Mucosa of stomach (tissue), 1 donor: ENCODE data around the gene TRIM29.

ENCODE experiments used
- H3K27me3 ChIP-seq: one replicate; pipeline ENCODE4 v1.7.0; 2013; ENCODE audit warnings: mild to moderate bottlenecking, low read length; ENCODE audit not compliant: control insufficient read depth, insufficient read depth
- H3K36me3 ChIP-seq: one replicate; pipeline ENCODE4 v1.7.0; 2013; ENCODE audit warnings: low read length; ENCODE audit not compliant: control insufficient read depth, insufficient read depth
- H3K4me1 ChIP-seq: one replicate; pipeline ENCODE4 v1.7.0; 2013; ENCODE audit warnings: mild to moderate bottlenecking, low read length; ENCODE audit not compliant: control insufficient read depth, insufficient read depth
- H3K4me3 ChIP-seq: one replicate; pipeline ENCODE4 v1.7.0; 2013; ENCODE audit warnings: low read length
- H3K9ac ChIP-seq: one replicate; pipeline ENCODE4 v1.7.0; 2013; ENCODE audit warnings: mild to moderate bottlenecking, low read length, moderate library complexity
- H3K9me3 ChIP-seq: one replicate; pipeline ENCODE4 v1.7.0; 2013; ENCODE audit warnings: mild to moderate bottlenecking, low read length, moderate library complexity; ENCODE audit not compliant: control insufficient read depth
- donor health status: Pancreatic carcinoma.

The TRIM29 gene

GRCh38 chr11:120123946-120124345 is 14.0 kb downstream of the TRIM29 start:
- Histone ChIP-seq H3K9me3 (no peaks in the 10 kb centered on the region), H3K36me3 (no peaks in the 10 kb centered on the region), H3K27me3 (no peaks in the 10 kb centered on the region), H3K4me1 (peaks cover 50% of the 10 kb centered on the region), H3K4me3 (no peak overlapping the region), H3K9ac (no peak overlapping the region)

- Histone ChIP-seq H3K36me3 (no peaks in the 10 kb centered on the region), H3K27me3 (no peaks in the 10 kb centered on the region), H3K9ac (peak overlapping the region; percentile 19), H3K9me3 (no peaks in the 10 kb centered on the region), H3K4me3 (no peak overlapping the region), H3K4me1 (peaks cover 42% of the 10 kb centered on the region)
Observed at GRCh38 chr11:120122924-120123683, 14.8 kb downstream of the TRIM29 start.

- no peaks in the 10 kb centered on the region for H3K27me3 ChIP-seq
- peak overlapping the region; percentile 39 for H3K9ac ChIP-seq
- H3K36me3 ChIP-seq, result no peaks in the 10 kb centered on the region
- H3K4me3 ChIP-seq, result peak overlapping the region; percentile 4
- peaks cover 40% of the 10 kb centered on the region for H3K4me1 ChIP-seq
- no peaks in the 10 kb centered on the region for H3K9me3 ChIP-seq
Observed at GRCh38 chr11:120121914-120122473, 15.9 kb downstream of the TRIM29 start.

- Histone ChIP-seq H3K4me3 (no peak overlapping the region), H3K9ac (peak overlapping the region; percentile 39), H3K9me3 (no peaks in the 10 kb centered on the region), H3K27me3 (no peaks in the 10 kb centered on the region), H3K4me1 (peaks cover 40% of the 10 kb centered on the region), H3K36me3 (no peaks in the 10 kb centered on the region)
Observed at GRCh38 chr11:120121336-120121735, 16.6 kb downstream of the TRIM29 start.

- Histone ChIP-seq H3K9ac (no peak overlapping the region), H3K4me1 (peaks cover 40% of the 10 kb centered on the region), H3K9me3 (no peaks in the 10 kb centered on the region), H3K27me3 (no peaks in the 10 kb centered on the region), H3K4me3 (no peak overlapping the region), H3K36me3 (no peaks in the 10 kb centered on the region)
Observed at GRCh38 chr11:120120805-120121335, 17.0 kb downstream of the TRIM29 start.

GRCh38 chr11:120119121-120119520 is 18.8 kb downstream of the TRIM29 start:
- Histone ChIP-seq H3K4me1 (peaks cover 34% of the 10 kb centered on the region), H3K9me3 (no peaks in the 10 kb centered on the region), H3K27me3 (no peaks in the 10 kb centered on the region), H3K9ac (no peak overlapping the region), H3K4me3 (no peak overlapping the region), H3K36me3 (no peaks in the 10 kb centered on the region)

GRCh38 chr11:120117991-120118390 is 19.9 kb downstream of the TRIM29 start:
- H3K4me1 ChIP-seq, result peaks cover 23% of the 10 kb centered on the region
- H3K9ac ChIP-seq, result no peak overlapping the region
- H3K9me3 ChIP-seq, result no peaks in the 10 kb centered on the region
- no peaks in the 10 kb centered on the region for H3K27me3 ChIP-seq
- no peaks in the 10 kb centered on the region for H3K36me3 ChIP-seq
- H3K4me3 ChIP-seq, result no peak overlapping the region

- H3K4me3 ChIP-seq, result no peak overlapping the region
- H3K9me3 ChIP-seq, result no peaks in the 10 kb centered on the region
- no peaks in the 10 kb centered on the region for H3K27me3 ChIP-seq
- peaks cover 13% of the 10 kb centered on the region for H3K4me1 ChIP-seq
- no peak overlapping the region for H3K9ac ChIP-seq
- H3K36me3 ChIP-seq, result no peaks in the 10 kb centered on the region
Observed at GRCh38 chr11:120116966-120117365, 20.9 kb downstream of the TRIM29 start.

- Histone ChIP-seq H3K9ac (no peak overlapping the region), H3K27me3 (no peaks in the 10 kb centered on the region), H3K9me3 (no peaks in the 10 kb centered on the region), H3K36me3 (no peaks in the 10 kb centered on the region), H3K4me3 (no peak overlapping the region), H3K4me1 (no peaks in the 10 kb centered on the region)
Observed at GRCh38 chr11:120115272-120116000, 22.5 kb downstream of the TRIM29 start.

- no peaks in the 10 kb centered on the region for H3K9me3 ChIP-seq
- H3K4me1 ChIP-seq, result peaks cover 5% of the 10 kb centered on the region
- no peak overlapping the region for H3K4me3 ChIP-seq
- H3K27me3 ChIP-seq, result peaks cover 3% of the 10 kb centered on the region
- H3K36me3 ChIP-seq, result no peaks in the 10 kb centered on the region
- H3K9ac ChIP-seq, result no peak overlapping the region
Observed at GRCh38 chr11:120112174-120112796, 25.6 kb downstream of the TRIM29 start.

- no peaks in the 10 kb centered on the region for H3K9me3 ChIP-seq
- H3K9ac ChIP-seq, result no peak overlapping the region
- H3K27me3 ChIP-seq, result peaks cover 6% of the 10 kb centered on the region
- peaks cover 5% of the 10 kb centered on the region for H3K4me1 ChIP-seq
- no peaks in the 10 kb centered on the region for H3K36me3 ChIP-seq
- no peak overlapping the region for H3K4me3 ChIP-seq
Observed at GRCh38 chr11:120109531-120109930, 28.4 kb downstream of the TRIM29 start.

- H3K4me1 ChIP-seq, result peaks cover 5% of the 10 kb centered on the region
- no peaks in the 10 kb centered on the region for H3K36me3 ChIP-seq
- peaks cover 6% of the 10 kb centered on the region for H3K27me3 ChIP-seq
- H3K9me3 ChIP-seq, result no peaks in the 10 kb centered on the region
- H3K9ac ChIP-seq, result no peak overlapping the region
- H3K4me3 ChIP-seq, result no peak overlapping the region
Observed at GRCh38 chr11:120108785-120109168, 29.1 kb downstream of the TRIM29 start.
